GM21576 (cell line): ENCODE measurements around the gene PLCXD3.

Experiments
- ATAC-seq: cut with Tn5 transposase; IDR thresholded peaks from one replicate; pipeline ENCODE4 v1.9.1; 2021; ENCODE audit warnings: mild to moderate bottlenecking, moderate library complexity; ENCODE audit not compliant: unreplicated experiment

Gene PLCXD3

DNA sequence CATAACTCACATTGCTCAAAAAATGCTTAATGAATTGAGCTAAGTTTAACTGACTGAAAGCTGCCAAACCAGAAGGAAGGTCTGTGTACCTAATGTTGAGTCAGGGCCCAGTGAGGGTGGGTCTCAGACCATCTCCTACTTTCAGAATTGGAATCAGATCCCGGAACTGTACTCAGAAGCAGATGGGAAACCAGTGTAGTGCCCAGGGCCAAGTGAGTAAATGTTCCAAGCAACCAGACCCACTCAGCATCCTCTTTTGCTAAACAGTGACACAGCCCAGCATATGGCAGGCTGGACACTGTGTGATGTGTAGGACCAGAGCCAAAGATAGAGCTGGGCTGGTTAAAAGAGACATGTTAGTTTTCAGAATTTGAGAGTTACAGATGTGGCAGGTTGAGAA, 94.1 kb downstream of the PLCXD3 start:
- ATAC-seq, result no peak

DNA sequence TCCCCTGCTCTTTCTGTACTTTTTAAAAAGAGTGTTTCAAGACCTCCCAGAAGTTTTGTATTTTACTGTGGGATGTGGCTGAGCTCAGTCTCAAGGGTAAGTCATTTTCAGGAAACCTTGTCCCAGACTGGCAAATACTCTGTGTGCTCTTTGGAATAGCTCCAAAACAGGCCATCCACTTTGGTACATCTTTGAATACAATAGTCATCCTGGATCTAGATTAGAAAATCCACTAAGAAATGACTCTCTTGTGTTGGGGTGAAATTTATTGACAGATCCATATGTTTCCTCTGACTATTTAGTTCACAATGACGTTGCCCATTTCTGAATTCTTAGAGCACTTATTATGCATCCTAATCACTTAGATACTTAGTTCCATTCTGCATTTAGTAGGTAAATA, 95.2 kb downstream of the PLCXD3 start:
- no peak for ATAC-seq

DNA sequence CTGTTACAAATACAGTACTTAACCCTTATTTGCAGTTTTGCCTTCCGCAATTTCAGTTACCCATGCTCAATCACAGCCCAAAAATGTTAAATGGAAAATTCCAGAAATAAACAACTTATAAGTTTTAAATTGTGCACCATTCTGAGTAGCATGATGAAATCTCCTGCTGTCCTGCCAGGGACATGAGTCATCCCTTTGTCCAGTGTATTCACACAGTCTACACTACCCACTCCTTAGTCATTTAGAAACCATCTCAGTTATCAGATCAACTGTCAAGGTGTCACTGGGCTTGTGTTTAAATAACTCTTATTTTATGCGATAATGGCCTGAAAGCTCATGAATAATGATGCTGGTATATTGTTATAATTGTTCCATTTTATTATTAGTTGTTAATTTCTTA, 95.8 kb downstream of the PLCXD3 start:
- ATAC-seq, result no peak

DNA sequence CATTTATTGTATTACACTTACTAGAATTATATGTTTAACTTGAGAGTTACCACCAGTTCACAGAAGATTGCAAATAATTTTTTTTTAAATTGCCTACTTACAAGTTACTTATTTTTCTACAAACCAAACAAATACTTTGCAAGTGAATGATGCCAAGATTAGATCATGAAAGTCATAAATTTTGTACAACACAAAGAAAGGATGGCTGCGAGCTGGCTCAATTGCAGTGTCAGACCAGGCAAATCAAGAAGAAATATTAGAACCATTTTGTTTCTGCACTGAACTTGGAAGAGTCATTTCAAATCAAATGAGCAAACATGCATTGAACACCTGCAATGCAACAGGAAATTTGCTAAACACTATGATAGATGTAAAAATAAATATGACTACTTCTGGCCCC, 97.3 kb downstream of the PLCXD3 start:
- no peak for ATAC-seq

DNA sequence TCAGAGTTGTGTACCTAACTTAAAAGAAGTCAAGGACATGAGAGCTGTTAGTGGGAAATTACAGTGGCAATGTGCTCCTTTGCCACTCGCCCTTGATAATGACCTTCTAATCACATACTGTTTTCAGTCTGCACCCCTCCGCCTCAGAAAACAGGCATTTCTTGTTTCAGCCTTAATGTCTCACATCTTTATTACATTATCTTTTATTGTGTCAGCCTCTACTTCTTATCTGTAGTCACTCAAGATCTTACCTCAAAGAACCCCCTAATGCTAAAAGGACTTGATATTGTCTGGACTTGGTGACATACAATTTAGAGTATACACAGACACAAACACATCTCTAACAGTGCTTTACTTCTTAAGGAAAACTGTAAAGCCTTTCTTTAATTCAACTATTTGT, 97.9 kb downstream of the PLCXD3 start:
- ATAC-seq, result no peak

DNA sequence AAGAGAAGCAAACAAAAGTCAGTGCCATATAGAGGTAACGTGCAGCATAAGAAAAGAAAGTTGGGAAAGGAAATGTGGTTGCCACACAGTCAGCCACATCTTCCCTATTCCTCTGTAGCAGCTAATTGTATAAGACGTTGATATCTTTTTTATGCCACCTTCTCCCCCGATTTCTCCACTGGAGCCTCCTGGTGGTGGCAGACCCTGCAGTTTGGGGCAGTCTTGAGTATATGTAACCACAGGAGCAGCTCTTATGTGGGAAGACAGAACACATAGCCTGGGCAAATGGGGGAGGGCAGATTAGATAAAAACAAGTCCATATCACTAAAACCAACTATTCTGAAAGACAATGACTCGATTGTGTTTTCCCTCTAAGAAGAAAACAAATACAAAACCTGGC, 99.7 kb downstream of the PLCXD3 start:
- no peak for ATAC-seq

DNA sequence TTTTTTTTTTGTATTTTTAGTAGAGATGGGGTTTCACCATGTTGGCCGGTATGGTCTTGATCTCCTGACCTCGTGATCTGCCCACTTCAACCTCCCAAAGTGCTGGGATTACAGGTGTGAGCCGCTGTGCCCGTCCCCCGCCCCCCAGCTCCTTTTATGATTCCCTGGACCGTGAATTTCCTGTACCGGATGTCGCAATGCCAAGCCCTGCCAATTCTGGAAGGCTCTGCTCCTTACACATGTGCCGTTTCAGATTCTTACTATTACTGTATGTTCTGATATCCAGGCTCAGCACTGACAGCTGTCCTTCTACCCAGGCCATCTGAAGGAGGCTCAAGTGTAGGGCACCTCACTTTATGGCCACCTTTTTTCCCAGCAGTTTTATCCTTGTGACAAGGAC, 100.1 kb downstream of the PLCXD3 start:
- ATAC-seq, result no peak

DNA sequence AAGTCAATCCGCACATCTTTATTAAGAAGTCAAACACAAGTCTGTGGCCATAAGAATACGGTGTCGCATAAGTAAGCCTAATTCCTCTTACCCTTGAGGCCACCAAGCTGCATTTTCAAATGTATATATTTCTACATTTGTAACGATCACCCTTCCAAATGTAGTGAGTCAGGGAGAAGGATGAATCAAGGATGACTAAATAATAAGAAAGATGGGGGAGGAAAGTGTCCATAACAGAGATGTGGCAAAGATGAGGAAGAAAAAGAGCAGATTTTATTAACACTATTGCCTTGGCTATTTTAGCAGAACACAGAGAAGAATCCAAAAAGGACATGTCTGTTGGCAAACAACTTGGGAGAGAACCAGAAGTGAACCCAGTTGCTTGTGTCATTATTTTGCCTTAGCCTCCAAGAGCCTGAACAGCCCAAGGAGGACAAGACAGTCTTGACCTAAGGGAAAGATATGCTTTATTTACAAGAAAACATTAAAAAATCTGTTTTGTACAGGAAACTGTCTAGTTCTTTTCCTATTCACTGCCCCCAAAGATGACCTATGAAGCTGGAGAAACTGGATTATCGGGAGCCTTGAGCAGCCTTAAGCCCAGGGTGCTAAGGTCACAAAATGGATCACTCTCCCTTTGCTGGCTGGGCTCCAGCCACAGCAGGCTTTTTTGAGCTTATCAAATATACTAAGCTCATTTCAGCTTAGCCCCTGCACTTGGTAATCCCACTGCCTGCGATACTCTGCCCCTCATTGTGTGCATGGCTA, 101.5 kb downstream of the PLCXD3 start:
- no peak for ATAC-seq

DNA sequence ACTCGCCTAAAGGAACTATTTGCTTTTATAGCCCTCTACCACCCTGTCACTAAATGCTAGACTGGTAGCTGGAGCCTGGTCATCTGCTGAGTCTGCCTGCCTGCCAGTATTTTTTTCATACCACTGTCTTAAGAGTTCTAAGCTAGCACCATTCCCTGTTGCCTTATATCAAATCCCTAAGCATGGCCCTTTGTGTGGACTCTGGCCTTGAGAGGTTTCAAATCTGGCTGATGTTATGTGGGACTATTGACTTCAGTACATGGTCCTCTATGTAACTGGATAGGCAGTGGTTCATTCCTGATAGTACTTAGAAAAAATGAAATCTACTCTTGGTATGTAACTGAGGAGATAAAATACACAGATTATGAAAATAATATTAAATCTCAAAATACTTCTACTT, 103.5 kb downstream of the PLCXD3 start:
- no peak for ATAC-seq

DNA sequence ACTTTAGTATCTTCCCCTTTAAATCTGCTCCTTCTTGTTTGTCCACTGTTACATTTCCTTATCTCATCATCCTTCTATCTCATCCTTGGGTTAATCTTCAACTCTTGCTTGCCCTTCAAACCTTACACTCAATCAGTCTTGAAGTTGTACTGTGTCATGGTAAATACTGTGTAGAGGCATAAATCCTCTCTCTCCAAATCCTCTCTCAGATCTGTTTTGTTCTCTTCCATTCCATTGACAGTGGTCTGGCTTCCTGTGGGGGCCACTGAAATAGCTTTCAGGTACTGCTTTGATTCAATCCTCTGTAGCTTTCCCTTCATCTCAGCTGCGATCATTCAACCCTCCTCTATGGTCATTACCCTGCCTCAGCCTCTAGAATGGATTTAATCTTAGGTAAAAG, 104.0 kb downstream of the PLCXD3 start:
- ATAC-seq, result no peak

DNA sequence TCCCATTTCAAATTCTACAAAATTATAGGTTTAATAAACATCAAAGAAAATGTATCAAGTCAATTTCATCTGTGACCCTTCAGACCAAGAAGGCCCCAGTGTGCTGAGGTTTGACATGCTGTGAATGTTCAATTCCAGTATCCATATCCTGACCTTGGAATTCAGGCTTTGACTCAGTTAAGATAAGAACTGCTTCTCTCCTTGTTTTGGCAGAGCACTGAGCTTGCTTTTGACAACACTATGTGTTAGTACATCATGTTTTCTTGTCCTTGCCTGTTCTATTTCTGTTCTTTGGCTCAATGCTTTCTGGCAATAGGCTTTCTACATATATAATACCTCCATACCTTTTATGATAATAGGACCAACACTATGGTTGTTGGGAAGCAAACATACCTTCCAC, 105.6 kb downstream of the PLCXD3 start:
- no peak for ATAC-seq

DNA sequence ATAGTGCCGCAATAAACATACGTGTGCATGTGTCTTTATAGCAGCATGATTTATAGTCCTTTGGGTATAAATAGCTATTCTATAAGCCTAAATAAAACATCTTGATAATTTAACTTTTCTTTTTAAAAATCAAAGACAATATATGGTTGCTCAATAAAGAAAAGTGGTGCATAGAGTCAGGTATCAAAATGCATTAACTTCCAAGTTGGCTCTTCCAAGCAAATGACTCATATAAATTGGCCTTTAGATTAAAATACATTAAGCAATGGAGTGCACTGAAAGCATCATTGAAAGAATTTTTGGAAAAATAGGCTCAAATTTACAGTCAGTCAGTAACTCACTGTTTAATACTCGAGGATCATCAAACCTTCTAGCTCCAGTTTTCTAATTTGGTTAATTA, 106.6 kb downstream of the PLCXD3 start:
- ATAC-seq, result no peak

DNA sequence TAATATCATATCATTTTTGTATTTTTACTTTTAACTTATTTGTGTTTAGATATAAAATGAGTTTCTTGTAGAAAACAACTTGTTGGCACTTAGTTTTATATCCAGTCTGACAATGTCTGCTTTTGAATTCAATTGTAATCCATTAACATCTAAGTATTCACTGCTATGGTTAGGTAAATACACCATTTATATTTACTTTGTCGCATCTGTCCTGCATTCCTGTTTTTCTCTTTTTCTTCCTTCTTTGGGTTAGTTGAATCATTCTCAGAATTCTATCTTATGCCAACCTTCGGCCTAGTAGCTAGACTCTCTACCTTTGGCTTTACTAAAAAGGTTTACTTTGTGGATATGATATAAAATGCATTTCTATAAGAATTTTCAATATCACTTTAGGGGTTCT, 107.6 kb downstream of the PLCXD3 start:
- no peak for ATAC-seq

DNA sequence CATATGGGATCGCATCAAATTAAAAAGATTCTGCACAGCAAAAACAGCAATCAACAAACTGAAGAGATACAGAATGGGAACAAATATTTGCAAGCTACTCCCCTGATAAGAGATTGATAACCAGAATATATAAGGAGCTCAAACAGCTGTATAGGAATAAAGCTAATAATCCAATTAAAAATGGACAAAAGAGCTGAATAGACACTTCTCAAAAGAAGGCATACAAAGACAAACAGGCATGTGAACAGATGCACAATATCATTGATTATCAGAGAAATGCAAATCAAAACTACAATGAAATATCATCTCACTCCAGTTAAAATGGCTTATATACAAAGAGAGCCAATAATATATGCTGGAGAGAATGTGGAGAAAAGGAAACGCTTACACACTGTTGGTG, 110.6 kb downstream of the PLCXD3 start:
- ATAC-seq, result no peak

DNA sequence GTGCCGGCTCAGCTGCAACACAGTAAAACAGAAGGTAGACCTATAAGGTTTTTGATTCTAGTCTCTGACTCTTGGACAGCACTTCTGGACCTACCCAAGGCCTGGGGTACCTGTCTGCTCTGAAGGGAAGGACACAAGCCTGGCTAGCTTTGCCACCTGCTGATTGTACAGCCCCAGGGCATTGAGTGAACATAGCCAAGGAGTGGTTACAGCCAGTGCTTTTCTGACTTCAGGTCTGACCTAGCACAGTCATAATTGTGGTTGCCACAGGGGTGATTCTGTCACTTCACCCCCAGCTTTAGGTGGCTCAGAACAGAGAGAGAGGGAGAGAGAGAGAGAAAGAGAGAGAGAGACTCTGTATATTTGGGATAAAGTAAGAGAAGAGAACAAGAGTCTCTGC, 118.4 kb downstream of the PLCXD3 start:
- ATAC-seq, result no peak

DNA sequence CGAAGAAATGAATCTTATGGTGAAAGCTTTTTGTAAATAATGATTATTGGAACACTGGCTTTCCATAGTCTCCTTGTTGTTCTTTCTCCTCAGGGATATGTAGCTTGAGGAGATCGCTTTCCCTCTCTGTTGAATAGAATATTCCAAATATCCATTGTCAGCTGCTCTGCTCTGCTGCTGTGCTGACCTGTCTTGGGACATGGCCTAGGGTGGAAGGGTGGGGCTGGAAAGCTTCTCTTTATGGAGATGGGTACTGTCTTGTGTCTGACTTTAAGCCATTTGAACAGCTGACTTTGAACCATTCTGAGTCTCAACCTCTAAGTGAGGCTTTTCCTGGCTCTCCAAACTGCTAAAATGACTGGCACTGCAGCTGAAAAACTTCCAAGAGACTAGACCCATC, 135.8 kb downstream of the PLCXD3 start:
- ATAC-seq, result no peak

DNA sequence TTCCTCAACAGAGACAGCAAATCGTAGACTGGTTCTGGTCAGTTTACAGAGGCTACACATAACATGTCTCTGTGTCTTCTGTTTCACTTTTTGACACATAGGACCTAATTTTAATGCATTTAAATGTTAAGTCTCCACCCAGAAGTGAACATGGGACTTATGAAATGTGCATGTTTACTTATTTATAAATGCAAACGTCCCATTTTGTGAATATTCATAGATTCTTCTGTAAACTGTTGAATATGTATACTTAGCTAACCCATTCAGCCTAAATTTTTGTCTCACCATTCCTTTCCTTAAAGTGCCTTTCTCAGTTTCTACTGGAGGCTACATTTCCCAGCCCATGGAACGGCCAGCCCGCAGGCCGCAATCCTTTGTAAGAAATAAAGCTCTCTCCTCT, 137.2 kb downstream of the PLCXD3 start:
- ATAC-seq, result no peak

DNA sequence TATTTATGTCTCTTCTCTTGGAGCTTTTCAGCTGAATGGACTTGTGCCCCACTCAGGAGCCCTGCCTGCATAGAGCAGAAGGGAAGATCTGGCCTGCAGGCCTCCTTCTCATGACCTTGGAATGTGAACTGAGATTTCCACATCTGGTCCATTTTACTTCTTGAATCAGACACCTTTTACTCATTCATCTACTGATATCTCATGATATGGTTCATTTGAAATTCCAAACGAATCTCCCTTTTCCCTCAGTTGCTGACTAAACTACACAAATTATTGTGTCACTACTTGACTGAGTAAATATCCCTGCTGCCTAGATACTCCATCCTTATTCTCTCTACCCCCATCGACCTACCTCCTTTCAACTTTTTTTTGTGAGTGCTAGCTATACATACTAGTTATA, 138.7 kb downstream of the PLCXD3 start:
- no peak for ATAC-seq

DNA sequence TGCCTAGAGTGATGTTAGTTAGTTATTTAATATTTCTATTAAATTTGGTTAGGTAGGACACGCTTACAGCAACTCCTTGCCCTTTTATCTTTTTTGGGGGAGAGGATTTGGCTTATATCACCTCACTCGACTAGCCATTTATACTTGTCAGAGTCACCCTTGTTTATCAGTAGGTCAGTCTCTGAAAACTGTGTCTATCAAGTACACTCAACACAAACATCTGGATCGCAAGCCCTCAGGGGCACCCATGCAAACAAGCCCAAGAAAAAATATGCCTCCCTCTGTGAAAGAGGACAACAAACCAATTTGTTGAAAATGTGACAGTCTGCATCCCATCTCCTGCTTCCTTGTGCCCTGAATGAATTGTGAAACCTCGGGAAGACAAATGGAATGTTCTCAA, 139.9 kb downstream of the PLCXD3 start:
- no peak for ATAC-seq

DNA sequence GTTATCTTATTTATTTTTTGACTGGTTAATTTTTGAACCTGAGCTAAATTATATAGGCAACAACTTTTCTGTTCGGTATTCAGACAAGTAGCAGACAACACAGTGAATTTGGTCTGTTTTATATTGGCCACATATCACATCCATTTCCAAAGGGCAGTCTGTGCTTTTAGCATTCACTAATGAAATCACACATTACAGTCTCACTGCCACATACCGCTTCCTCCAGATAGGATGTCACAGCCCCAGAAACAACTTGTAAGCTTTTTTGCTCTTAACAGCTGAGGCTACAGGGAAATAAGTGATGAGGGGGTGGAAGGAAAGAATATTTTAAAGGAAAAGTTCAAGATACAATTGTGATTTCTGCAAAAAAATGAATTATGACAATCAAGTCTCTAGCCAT, 140.6 kb downstream of the PLCXD3 start:
- ATAC-seq, result no peak

DNA sequence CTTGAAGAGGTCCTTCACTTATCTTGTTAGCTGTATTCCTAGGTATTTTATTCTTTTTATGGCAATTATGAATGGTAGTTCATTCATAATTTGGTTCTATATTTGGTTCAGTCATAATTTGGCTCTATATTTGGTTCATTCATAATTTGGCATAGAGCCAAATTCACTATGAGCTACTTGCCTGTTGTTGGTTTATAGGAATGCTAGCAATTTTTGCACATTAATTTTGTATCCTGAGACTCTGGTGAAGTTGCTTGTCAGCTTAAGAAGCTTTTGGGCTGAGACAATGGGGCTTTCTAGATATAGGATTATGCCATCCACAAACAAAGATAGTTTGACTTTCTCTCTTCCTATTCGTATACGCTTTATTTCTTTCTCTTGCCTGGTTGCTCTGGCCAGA, 142.2 kb downstream of the PLCXD3 start:
- ATAC-seq, result no peak

DNA sequence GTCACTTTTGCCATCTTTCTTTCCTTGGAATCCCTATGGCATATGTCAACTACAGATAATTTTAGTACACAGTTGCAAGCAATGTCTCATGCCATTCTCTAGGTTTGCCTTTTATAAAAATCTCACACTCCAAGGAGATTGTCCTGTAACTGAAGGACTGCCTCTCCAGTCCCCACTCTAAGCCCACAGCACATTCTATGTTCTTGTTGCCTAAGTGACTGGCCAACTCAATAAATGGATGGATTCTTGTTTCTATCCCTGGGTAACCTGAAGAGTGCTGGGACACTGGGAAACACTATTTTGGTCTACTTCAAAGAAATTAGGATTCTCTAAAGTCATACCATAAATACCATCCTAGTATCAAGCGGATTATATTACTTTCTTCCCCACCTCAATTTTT, 145.0 kb downstream of the PLCXD3 start:
- no peak for ATAC-seq

DNA sequence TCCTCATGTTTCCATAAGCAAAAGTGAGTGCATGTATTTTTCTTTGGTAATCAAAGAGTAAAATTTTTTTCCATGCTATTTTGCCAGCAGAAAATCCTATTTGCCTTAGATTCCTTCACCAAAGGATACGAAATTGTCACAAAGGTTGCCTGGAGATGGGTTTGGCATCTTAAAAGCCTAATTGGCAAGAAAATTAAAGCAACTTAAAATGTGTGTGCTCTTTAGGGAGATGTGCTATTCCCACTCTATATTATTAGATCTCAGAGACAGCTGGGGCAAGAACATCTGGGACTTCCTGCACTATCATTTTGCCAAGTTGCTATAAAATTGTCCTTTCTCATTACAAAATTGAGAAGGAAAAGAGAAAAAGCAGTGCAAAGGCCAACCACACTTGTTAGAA, 146.1 kb downstream of the PLCXD3 start:
- no peak for ATAC-seq
